ENCODE results near the gene PRR13. TPM values are rescaled to one million over a fixed set of nuclear protein-coding genes. Genes with fewer than 3 reads are reported as not detected.

PRR13 gene
- total and polyA plus RNA-seq, 12 donors: 68.2 to 407 (median 129) TPM

DNA sequence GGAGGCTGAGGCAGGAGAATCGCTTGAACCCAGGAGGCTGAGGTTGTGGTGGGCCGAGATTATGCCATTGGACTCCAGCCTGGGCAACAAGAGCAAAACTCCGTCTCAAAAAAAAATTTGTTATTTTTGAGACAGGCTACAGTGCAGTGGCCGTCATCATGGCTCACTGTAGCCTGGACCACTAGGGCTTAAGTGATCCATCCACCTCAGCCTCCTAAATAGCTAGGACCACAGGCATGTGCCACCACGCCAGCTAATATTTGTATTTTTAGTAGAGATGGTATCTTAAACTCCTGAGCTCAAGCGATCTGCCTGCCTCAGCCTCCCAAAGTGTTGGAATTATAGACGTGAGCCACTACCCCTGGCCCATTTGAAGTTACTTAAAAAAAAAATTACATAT is 9.4 kb downstream of the PRR13 start:
- intact Hi-C loops (cut with DNase I): loop anchor here in 1 of 2 donors (5.0 kb wide), 1 partner anchor 51 kb away; the partner anchor contains the start of gene TARBP2
- no peaks in the 10 kb centered on the region for H3K27me3 ChIP-seq
- no peak overlapping the region for H3K27ac ChIP-seq
- TF ChIP-seq, protein P1, sequence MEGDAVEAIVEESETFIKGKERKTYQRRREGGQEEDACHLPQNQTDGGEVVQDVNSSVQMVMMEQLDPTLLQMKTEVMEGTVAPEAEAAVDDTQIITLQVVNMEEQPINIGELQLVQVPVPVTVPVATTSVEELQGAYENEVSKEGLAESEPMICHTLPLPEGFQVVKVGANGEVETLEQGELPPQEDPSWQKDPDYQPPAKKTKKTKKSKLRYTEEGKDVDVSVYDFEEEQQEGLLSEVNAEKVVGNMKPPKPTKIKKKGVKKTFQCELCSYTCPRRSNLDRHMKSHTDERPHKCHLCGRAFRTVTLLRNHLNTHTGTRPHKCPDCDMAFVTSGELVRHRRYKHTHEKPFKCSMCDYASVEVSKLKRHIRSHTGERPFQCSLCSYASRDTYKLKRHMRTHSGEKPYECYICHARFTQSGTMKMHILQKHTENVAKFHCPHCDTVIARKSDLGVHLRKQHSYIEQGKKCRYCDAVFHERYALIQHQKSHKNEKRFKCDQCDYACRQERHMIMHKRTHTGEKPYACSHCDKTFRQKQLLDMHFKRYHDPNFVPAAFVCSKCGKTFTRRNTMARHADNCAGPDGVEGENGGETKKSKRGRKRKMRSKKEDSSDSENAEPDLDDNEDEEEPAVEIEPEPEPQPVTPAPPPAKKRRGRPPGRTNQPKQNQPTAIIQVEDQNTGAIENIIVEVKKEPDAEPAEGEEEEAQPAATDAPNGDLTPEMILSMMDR (IDR thresholded peaks at IDR 0.05): no peak
- no peak for TF ChIP-seq POLR2A (IDR thresholded peaks at IDR 0.05)
- 89 to 94% (median 91%) methylated on average over 6 to 7 of the region's 7 CpGs for WGBS, 4 donors
- H3K4me1 ChIP-seq (replicated peaks in 1 of 2): peaks cover 11 to 28% of the 10 kb centered on the region in 2 donors
- peak in 1 of 7 donors; percentile 11 for DNase-seq
- no peak overlapping the region for H3K4me3 ChIP-seq
- peaks cover 0 to 35% of the 10 kb centered on the region in 2 donors for H3K36me3 ChIP-seq (replicated peaks in 1 of 2)
- no peaks in the 10 kb centered on the region for H3K9me3 ChIP-seq (replicated peaks in 1 of 3)

DNA sequence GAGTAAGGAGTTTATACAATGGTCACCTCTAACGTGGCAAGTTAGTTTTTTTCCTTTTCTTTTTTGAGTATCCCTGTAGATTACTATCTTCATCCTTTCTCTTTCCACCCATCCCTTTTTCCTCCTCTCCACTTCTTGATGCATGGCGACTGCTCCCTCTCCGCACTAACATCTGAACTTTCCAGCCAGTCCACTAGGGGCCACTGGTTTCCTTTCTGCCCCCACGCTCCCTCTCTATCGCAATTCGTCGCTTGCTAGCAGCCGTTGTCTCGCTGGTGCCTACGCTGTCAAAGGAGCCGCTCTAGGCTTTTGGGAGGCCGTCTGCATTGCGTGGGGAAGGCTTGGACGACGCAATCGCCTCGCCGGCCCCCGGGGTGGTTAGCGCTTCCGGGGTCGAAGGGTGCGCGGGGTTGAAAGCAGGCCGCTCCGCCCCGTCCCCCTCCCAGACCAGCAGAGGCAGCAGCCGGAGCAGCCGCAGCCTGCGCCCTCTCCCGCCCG is 10.2 kb downstream of the PRR13 start, which contains the start of gene PCBP2:
Gene PCBP2 (plus strand): TSS at position 442 of the 498 bp plus-strand sequence. CDS start 2,699 bp downstream, outside the sequence.
- WGBS, 4 donors: 0 to 1% (median 0%) methylated on average over 18 to 32 of the region's 32 CpGs
- H3K27ac ChIP-seq: peak within 1 kb of the TSS; percentile 85 to 99 (median 95)
- H3K9me3 ChIP-seq (replicated peaks in 1 of 3): no peaks in the 10 kb centered on the region
- DNase-seq: peak; percentile 97 to 99 (median 99)
- H3K27me3 ChIP-seq: no peaks in the 10 kb centered on the region
- intact Hi-C loops (cut with DNase I): loop anchor here in 1 of 2 donors (5.0 kb wide), 1 partner anchor 51 kb away; the partner anchor contains the start of gene TARBP2
- H3K36me3 ChIP-seq (replicated peaks in 1 of 2): peaks cover 0 to 35% of the 10 kb centered on the region in 2 donors
- H3K4me1 ChIP-seq (replicated peaks in 1 of 2): peaks cover 11 to 28% of the 10 kb centered on the region in 2 donors
- TF ChIP-seq, protein P1 (IDR thresholded peaks at IDR 0.05): peak; percentile 66 to 99 (median 96)
- peak; percentile 45 to 88 for TF ChIP-seq POLR2A (IDR thresholded peaks at IDR 0.05)
- peak within 1 kb of the TSS; percentile 13 to 92 (median 63) for H3K4me3 ChIP-seq

DNA sequence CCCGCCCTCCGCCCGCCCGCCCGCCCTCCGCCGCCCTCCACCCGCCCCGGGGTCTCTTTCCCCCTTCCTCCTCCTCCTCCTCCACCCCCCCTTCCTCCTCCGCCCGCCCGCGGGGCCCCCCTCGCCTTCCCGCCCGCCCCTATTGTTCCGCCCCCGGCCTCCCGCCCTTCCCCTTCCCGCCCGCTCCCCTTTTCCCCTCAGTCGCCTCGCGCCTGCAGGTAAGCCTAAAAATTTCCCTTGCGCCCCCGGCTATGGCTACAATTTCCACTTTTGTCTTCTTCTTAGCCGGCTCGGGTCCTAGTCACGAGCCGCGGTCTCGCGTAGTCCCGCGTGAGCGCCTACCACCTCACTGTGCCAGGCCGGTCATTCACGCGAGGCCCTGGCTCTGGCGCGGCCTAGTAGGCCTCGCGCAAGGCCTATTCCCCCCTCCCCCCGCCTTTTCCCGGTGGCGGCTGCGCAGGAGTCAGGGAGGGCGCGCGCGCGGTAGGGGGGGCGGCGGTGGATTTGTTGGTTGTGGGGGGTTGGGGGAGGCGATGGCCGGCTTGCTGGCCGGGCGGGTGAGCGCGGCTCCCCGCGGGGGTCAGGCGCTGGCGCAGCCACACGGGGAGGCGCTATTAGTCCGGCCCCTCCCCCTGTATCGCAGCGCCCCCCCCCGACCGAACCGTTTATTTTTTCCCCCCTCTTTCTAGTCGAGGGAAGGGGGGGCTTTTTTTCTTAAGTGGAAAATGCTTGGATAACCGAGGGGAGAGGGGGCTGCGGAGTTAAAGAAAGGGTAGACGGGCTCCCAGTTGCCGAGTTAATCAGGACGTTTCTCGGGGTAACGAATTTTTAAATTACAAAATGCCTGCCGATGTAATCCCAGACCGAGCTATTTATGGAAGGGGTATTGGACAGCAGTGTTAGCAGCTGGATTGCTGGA is 10.9 kb downstream of the PRR13 start:
- 0 to 1% (median 1%) methylated on average over 10 to 76 of the region's 82 CpGs for WGBS, 4 donors
- H3K4me1 ChIP-seq (replicated peaks in 1 of 2): peaks cover 11 to 28% of the 10 kb centered on the region in 2 donors
- TF ChIP-seq POLR2A (IDR thresholded peaks at IDR 0.05): peak in 1 of 2 donors; percentile 46
- TF ChIP-seq, protein P1 (IDR thresholded peaks at IDR 0.05): peak in 3 of 6 experiments; percentile 6 to 35 (median 8)
- peak; percentile 93 to 96 (median 95) for DNase-seq
- H3K9me3 ChIP-seq (replicated peaks in 1 of 3): no peaks in the 10 kb centered on the region
- intact Hi-C loops (cut with DNase I): loop anchor here in 1 of 2 donors (5.0 kb wide), 1 partner anchor 50 kb away; the partner anchor contains the start of gene TARBP2
- no peaks in the 10 kb centered on the region for H3K27me3 ChIP-seq
- peak overlapping the region; percentile 85 to 99 (median 95) for H3K27ac ChIP-seq
- peaks cover 0 to 39% of the 10 kb centered on the region in 2 donors for H3K36me3 ChIP-seq (replicated peaks in 1 of 2)
- H3K4me3 ChIP-seq: peak overlapping the region; percentile 13 to 92 (median 63)

All from adrenal gland (tissue), 12 donors.